OCI-LY7 (cell line): ENCODE measurements around the gene UBAP2L. TPM values are rescaled to one million over a fixed set of nuclear protein-coding genes. Genes with fewer than 3 reads are reported as not detected.

Source experiments
- Bru-seq: library from RNA; stranded (reverse); fragments of 400-500 nt; gene quantifications from one replicate; lab custom pipeline; 2021; lab: Mats Ljungman, UMichigan
- BruChase-seq, 2 experiments: library from RNA; stranded (reverse); fragments of 400-500 nt; gene quantifications; one replicate each; lab custom pipeline; 2021; lab: Mats Ljungman, UMichigan
- BruUV-seq: library from RNA; stranded (reverse); fragments of 400-500 nt; replicated peaks from 2 replicates; lab custom pipeline; 2021; lab: Mats Ljungman, UMichigan
- CTCF ChIA-PET: fragments of 300-600 bp; sonication (Branson Sonifier 250); formaldehyde crosslinking; loops from one replicate; lab custom pipeline; 2022; ENCODE audit warnings: antibody characterized with exemption; ENCODE audit not compliant: unreplicated experiment; lab: Charles Lee
- POLR2A ChIA-PET: fragments of 300-600 bp; sonication (Branson Sonifier 250); formaldehyde crosslinking; loops from one replicate; lab custom pipeline; 2022; ENCODE audit warnings: antibody characterized with exemption; lab: Charles Lee
- DNase-seq: peaks from one replicate; pipeline ENCODE4 v3.0.0-alpha.2; 2015; ENCODE audit warnings: low spot score
- H2AFZ ChIP-seq: fragments of 200-600 bp; sonication (generic), shearing (Covaris generic); 2 replicates; pipeline ENCODE4 v1.6.1; 2014; ENCODE audit warnings: mild to moderate bottlenecking, antibody characterized with exemption, low read length, moderate library complexity
- H3K27ac ChIP-seq: fragments of 200-600 bp; sonication (generic); 2 replicates; pipeline ENCODE4 v1.5.1; 2014; ENCODE audit warnings: mixed run types, low read depth, mild to moderate bottlenecking, moderate library complexity, low read length, inconsistent platforms; ENCODE audit not compliant: poor library complexity, severe bottlenecking
- H3K36me3 ChIP-seq: fragments of 200-600 bp; sonication (generic); 2 replicates; pipeline ENCODE4 v1.6.1; 2014; ENCODE audit warnings: mild to moderate bottlenecking, antibody characterized with exemption, low read length, moderate library complexity, mixed read lengths; ENCODE audit not compliant: insufficient read depth
- H3K4me1 ChIP-seq: fragments of 200-600 bp; sonication (generic); 2 replicates; pipeline ENCODE4 v1.5.1; 2014; ENCODE audit warnings: mild to moderate bottlenecking, low read length; ENCODE audit not compliant: insufficient read depth, poor library complexity, severe bottlenecking
- H3K4me2 ChIP-seq: fragments of 200-600 bp; sonication (generic); 2 replicates; pipeline ENCODE4 v1.6.1; 2014; ENCODE audit warnings: mild to moderate bottlenecking, low read length
- H3K4me3 ChIP-seq: fragments of 200-600 bp; sonication (generic); 2 replicates; pipeline ENCODE4 v1.5.1; 2014; ENCODE audit warnings: mild to moderate bottlenecking, low read depth, low read length; ENCODE audit not compliant: poor library complexity, severe bottlenecking
- H3K79me2 ChIP-seq: fragments of 200-600 bp; sonication (generic); 2 replicates; pipeline ENCODE4 v1.6.1; 2016; ENCODE audit warnings: low read depth, mild to moderate bottlenecking, low read length, moderate library complexity, mixed read lengths; ENCODE audit not compliant: insufficient read depth
- H3K9me2 ChIP-seq: fragments of 200-600 bp; sonication (generic); 2 replicates; pipeline ENCODE4 v1.6.1; 2016; ENCODE audit warnings: mild to moderate bottlenecking, low read length, mixed read lengths; ENCODE audit not compliant: insufficient read depth
- H3K9me3 ChIP-seq: fragments of 200-600 bp; sonication (generic); 2 replicates; pipeline ENCODE4 v1.6.1; 2014; ENCODE audit warnings: mild to moderate bottlenecking, mixed run types, low read length, mixed read lengths
- H4K20me1 ChIP-seq: fragments of 200-600 bp; sonication (generic); 2 replicates; pipeline ENCODE4 v1.6.1; 2014; ENCODE audit warnings: mild to moderate bottlenecking, antibody characterized with exemption, low read length, moderate library complexity, mixed read lengths; ENCODE audit not compliant: insufficient read depth
- EZH2phosphoT487 ChIP-seq: fragments of 200-600 bp; sonication (generic); IDR thresholded peaks from 2 replicates; pipeline ENCODE4 v1.6.1; 2018; ENCODE audit warnings: low read depth, borderline replicate concordance, mild to moderate bottlenecking, mixed run types, antibody characterized with exemption, low read length, moderate library complexity, mixed read lengths
- intact Hi-C: fragments of 100-400 bp; cut with micrococcal nuclease; formaldehyde crosslinking; loops from one replicate; pipeline ENCODE4 v1.10.0; 2022; ENCODE audit not compliant: unreplicated experiment
- long read RNA-seq: library from polyadenylated mRNA; stranded (forward); transcript quantifications from one replicate; pipeline ENCODE4 v2.0.0, GENCODE V29; 2022
- total RNA-seq, 2 experiments: library from RNA; depleted of rRNA in 1 of 2; stranded (reverse); fragments of >200 nt in 1 of 2; shearing (Covaris generic) in 1 of 2; gene quantifications; 2 replicates each; pipeline ENCODE4 v1.2.3, GENCODE V29; 2014 to 2022
- TF ChIP-seq, protein P1 (sequence below): fragments of 200-600 bp; sonication (generic); conservative IDR thresholded peaks from 2 replicates; pipeline ENCODE4 v1.5.1; 2014; ENCODE audit warnings: mild to moderate bottlenecking, antibody characterized with exemption, low read length, moderate library complexity, mixed read lengths

UBAP2L gene, protein sequence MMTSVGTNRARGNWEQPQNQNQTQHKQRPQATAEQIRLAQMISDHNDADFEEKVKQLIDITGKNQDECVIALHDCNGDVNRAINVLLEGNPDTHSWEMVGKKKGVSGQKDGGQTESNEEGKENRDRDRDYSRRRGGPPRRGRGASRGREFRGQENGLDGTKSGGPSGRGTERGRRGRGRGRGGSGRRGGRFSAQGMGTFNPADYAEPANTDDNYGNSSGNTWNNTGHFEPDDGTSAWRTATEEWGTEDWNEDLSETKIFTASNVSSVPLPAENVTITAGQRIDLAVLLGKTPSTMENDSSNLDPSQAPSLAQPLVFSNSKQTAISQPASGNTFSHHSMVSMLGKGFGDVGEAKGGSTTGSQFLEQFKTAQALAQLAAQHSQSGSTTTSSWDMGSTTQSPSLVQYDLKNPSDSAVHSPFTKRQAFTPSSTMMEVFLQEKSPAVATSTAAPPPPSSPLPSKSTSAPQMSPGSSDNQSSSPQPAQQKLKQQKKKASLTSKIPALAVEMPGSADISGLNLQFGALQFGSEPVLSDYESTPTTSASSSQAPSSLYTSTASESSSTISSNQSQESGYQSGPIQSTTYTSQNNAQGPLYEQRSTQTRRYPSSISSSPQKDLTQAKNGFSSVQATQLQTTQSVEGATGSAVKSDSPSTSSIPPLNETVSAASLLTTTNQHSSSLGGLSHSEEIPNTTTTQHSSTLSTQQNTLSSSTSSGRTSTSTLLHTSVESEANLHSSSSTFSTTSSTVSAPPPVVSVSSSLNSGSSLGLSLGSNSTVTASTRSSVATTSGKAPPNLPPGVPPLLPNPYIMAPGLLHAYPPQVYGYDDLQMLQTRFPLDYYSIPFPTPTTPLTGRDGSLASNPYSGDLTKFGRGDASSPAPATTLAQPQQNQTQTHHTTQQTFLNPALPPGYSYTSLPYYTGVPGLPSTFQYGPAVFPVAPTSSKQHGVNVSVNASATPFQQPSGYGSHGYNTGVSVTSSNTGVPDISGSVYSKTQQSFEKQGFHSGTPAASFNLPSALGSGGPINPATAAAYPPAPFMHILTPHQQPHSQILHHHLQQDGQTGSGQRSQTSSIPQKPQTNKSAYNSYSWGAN
- total RNA-seq (2014; rRNA removed; shearing (Covaris generic)) (80.4 and 98.6 TPM in 2 replicates), total RNA-seq (2022) (176 and 179 TPM in 2 replicates), Bru-seq, nascent RNA (percentile 95 among the genes with signal in this experiment), BruChase-seq, experiment 1, labeled RNA remaining after a 6-hour chase (percentile 93 among the genes with signal in this experiment), BruChase-seq, experiment 2, labeled RNA remaining after a 2-hour chase (percentile 92 among the genes with signal in this experiment)
- long read RNA-seq, transcript UBAP2L-207 (27 exons, 3,988 nt) = major isoform, 10 of 250 reads
- long read RNA-seq, partial matches to known transcripts = 37 of 250 reads
- long read RNA-seq, other reads (novel, unspliced or antisense) = 200 of 250 reads

DNA sequence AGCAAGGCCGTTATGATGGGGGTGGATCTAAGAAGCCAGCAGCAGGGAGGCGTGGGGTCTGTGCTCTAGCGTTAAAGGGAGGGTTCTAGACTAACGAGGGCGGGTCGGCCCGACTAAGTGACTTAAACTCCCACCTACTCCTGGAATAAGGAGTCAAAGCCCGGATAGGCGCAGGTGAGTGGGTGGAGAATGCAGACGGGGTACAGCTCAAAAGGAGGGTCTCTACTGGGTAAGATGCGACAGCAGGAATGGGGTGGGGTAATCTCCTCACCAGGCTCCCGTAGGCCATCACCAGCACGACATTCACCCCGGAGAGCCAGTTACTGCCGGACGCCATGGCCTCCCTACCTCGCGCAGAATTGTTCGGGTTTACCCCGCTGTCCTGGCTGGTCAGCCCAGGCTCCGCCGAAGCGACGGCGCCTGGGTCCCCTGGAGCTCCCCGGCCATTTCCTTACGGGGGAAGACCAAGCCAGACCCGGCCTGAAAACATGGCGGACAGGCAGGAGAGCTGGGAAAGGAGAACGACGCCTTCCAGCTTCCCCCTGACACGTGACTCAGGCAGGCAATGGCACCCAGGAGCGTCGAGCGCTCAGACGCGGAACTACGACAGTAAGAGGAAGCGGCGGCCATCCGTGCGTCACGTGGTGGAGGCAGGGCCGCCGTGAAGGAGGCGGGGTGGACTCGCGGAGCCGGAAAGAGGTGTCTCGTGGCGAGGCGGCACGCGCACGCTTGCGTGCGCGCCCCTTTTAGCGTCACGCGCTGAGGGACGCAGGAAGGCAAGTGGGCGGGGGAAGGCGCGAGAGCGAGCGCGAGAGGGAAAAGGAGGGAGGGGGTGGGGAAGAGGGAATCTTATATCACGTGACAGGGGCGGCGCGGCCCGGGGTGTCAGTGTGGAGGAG lies at the start of gene UBAP2L:
Gene UBAP2L, plus strand, starts transcription at position 885 of the 899 bp plus-strand sequence. CDS start 4,169 bp downstream, outside the sequence.
- Histone ChIP-seq H3K4me3 (peak within 1 kb of the TSS; percentile 96), H3K4me2 (peak within 1 kb of the TSS; percentile 90), H3K9me3 (peaks cover 7% of the 10 kb centered on the region; the same call in 1 of the 2 replicates), H3K27ac (peak within 1 kb of the TSS; percentile 75), H3K36me3 (peaks cover 83% of the 10 kb centered on the region), H4K20me1 (peaks cover 36% of the 10 kb centered on the region; the same call in 1 of the 2 replicates), H3K79me2 (peaks cover 93% of the 10 kb centered on the region), H3K4me1 (peaks cover 41% of the 10 kb centered on the region), H3K9me2 (no peaks in the 10 kb centered on the region), H2AFZ (peak within 1 kb of the TSS; percentile 41; the same call in 1 of the 2 replicates)
- intact Hi-C loops = loop anchor here (1.0 to 2.0 kb wide), 3 partner anchors 38 to 338 kb away; partner anchors contain the start of genes HAX1 and UBE2Q1
- DNase-seq = peak; percentile 100
- POLR2A ChIA-PET = interaction anchor here (0.8 to 0.9 kb wide), 2 partner anchors 57 to 125 kb away, joined by 4 read pairs; no protein-coding TSS in a partner anchor
- CTCF ChIA-PET = no interaction called here
- TSS peak; percentile 78 for BruUV-seq
- TF ChIP-seq EZH2phosphoT487 = no peak
- TF ChIP-seq, protein P1, sequence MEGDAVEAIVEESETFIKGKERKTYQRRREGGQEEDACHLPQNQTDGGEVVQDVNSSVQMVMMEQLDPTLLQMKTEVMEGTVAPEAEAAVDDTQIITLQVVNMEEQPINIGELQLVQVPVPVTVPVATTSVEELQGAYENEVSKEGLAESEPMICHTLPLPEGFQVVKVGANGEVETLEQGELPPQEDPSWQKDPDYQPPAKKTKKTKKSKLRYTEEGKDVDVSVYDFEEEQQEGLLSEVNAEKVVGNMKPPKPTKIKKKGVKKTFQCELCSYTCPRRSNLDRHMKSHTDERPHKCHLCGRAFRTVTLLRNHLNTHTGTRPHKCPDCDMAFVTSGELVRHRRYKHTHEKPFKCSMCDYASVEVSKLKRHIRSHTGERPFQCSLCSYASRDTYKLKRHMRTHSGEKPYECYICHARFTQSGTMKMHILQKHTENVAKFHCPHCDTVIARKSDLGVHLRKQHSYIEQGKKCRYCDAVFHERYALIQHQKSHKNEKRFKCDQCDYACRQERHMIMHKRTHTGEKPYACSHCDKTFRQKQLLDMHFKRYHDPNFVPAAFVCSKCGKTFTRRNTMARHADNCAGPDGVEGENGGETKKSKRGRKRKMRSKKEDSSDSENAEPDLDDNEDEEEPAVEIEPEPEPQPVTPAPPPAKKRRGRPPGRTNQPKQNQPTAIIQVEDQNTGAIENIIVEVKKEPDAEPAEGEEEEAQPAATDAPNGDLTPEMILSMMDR = no peak

DNA sequence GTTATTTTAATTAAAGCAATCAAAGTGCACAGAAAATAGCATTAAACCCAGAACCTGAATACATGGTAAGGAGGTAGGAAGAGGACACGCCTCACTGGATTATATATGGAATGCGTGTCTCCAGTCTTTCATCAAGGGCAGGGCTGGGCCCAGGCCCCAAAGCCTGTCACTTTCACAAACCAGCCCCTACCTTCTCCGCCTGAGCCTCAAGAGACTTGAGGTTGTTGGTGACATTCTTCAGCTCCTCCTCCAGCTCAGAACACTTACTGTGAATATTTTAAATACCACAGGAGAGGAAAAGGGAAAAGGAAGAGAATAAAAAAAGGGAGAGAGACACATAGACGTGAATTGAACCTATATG lies 49.6 kb upstream of the UBAP2L start:
- Histone ChIP-seq H2AFZ (no peak overlapping the region), H3K4me2 (no peak overlapping the region), H3K4me3 (no peak overlapping the region), H3K27ac (no peak overlapping the region), H3K4me1 (no peaks in the 10 kb centered on the region), H3K9me3 (no peaks in the 10 kb centered on the region), H3K79me2 (peaks cover 20% of the 10 kb centered on the region), H3K9me2 (no peaks in the 10 kb centered on the region), H4K20me1 (no peaks in the 10 kb centered on the region), H3K36me3 (peaks cover 94% of the 10 kb centered on the region)
- TF ChIP-seq EZH2phosphoT487 = no peak
- TF ChIP-seq, protein P1 = no peak
- no TSS peak for BruUV-seq
- intact Hi-C loops = no loop called here
- no peak for DNase-seq
- ChIA-PET POLR2A (no interaction called here), CTCF (no interaction called here)
